Ureter (tissue), 1 donor: ENCODE measurements around the gene WNT16. TPM values are rescaled to one million over a fixed set of nuclear protein-coding genes. Genes with fewer than 3 reads are reported as not detected.

Experiments
- DNase-seq: peaks from one replicate; pipeline ENCODE4 v3.0.0-alpha.2; 2020; ENCODE audit warnings: low spot score
- total RNA-seq: library from RNA; stranded (reverse); gene quantifications from one replicate; pipeline ENCODE4 v1.2.4, GENCODE V29; 2023
- donor health status: DM: yes; HTN: yes; CAD: no.

WNT16 gene
- total RNA-seq, 1 donor from 2014 or later, result 0.10 TPM

DNA sequence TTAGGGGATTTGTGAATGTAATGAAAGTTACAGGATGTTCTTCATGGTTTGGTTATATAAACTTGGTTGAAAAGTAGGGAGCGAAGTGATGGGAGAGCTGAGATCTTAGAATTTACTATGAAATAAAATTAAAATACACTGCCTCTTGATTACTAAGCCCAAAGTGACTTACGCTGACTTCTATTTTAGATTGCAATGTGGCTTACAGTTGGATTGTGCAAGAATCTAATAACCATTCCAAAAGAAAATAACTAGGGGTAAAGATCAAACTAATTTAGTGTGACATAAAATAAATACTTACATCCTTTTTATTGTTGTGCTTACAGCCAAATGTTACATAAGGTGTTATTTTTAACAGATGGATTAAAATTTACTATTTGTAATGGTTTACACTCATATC, 15.3 kb downstream of the WNT16 start:
- no peak for DNase-seq

- DNase-seq, result no peak
Measured at GRCh38 chr7:121344497-121344896, 15.7 kb downstream of the WNT16 start.

DNA sequence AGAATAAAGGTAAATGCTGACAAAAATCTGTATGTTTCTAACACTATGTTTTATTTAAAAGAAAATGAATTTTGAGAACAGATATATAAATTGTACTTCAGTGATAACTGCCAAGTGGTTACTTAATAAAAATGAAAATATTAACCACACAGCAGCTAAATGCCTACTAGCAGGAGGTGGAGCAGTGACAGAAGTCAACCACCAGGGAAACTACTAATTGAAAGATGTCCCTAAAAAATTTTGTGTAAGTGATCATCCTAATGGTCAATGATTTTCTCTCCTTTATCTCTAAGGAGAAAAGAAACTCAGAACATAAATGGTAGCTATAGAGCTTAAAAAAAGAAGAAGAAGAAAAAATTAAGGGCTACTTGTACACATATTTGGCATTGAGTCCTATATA, 22.9 kb downstream of the WNT16 start:
- DNase-seq, result no peak

- DNase-seq, result no peak
Measured at GRCh38 chr7:121352323-121352722, 23.5 kb downstream of the WNT16 start.

GRCh38 chr7:121355574-121355973, 26.8 kb downstream of the WNT16 start:
- DNase-seq, result no peak

- no peak for DNase-seq
Measured at GRCh38 chr7:121360564-121360963, 31.8 kb downstream of the WNT16 start.

- DNase-seq, result no peak
Measured at GRCh38 chr7:121366852-121367431, 38.1 kb downstream of the WNT16 start.

- DNase-seq, result no peak
Measured at GRCh38 chr7:121369462-121369861, 40.7 kb downstream of the WNT16 start.

- DNase-seq, result no peak
Measured at GRCh38 chr7:121371367-121371766, 42.6 kb downstream of the WNT16 start.

- no peak for DNase-seq
Measured at GRCh38 chr7:121371883-121372282, 43.1 kb downstream of the WNT16 start.

- DNase-seq, result no peak
Measured at GRCh38 chr7:121372376-121373010, 43.7 kb downstream of the WNT16 start.

DNA sequence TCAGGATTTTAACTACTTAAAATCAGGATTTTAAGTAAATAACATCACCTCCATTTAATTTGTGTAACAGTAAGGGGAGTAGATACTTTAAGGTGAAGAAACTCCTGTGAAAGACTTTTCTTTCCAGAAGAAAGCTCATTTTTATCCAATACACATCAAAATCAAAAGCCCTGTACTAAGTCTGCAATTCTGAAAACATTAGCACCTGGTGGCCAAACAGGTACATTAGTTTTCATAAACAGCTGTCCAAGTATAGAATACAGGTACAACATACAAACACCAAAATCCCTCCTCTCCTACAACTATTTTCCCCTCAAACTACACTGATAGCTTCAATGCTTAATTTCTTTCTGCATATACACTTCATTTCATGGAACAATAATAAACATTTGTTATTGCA, 44.4 kb downstream of the WNT16 start:
- no peak for DNase-seq

GRCh38 chr7:121376979-121377378, 48.2 kb downstream of the WNT16 start:
- DNase-seq, result no peak

- DNase-seq, result no peak
Measured at GRCh38 chr7:121379930-121380329, 51.1 kb downstream of the WNT16 start.

DNA sequence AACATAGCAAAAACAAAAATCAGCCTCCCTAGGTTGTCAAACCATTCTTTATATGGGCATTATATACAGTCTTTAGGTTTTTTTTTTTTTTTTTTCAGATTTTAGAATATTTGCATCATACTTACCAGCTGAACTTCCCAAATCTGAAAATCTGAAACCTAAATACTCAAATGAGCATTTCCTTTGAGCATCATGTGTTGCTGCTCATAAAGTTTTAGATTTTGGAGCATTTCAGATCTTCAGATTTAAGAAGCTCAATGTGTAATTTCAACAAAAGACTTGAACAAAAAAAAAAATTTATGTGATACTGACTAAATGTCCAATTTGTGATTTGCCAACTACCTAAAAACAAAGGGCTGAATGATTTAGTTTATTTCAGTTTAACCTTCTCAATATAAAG, 53.7 kb downstream of the WNT16 start:
- DNase-seq, result no peak

DNA sequence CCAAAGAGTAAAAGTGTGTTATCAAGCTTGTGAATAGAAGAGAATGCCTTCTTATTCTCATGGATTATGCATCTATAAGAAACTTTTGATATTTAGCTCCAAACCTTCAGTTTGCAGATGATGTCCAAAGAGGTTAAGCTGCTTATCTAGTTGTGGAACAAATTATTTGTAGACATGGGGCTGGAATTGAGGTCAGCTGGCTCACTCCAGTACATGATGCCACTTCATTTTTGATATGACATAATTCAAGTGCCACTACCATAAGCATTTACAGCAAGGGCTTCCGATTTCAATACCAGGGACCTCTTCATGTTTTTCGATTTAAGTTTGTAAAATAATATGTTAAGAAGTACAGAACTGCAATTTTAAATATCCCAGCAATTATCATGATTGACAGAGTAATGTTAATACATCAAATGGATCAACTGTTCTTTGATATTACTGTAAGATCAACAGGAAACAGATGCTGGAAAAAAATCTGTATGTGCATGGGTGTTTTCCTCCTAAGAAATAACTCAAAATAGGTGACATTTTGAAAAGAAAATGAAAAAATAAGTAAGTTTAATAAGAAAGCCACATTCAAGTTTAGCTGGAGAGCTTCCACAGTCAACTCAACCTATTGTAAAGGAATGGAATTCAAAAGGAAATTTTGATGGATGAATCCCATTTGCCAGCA, 54.6 kb downstream of the WNT16 start:
- no peak for DNase-seq

- DNase-seq, result no peak
Measured at GRCh38 chr7:121384265-121384664, 55.5 kb downstream of the WNT16 start.

DNA sequence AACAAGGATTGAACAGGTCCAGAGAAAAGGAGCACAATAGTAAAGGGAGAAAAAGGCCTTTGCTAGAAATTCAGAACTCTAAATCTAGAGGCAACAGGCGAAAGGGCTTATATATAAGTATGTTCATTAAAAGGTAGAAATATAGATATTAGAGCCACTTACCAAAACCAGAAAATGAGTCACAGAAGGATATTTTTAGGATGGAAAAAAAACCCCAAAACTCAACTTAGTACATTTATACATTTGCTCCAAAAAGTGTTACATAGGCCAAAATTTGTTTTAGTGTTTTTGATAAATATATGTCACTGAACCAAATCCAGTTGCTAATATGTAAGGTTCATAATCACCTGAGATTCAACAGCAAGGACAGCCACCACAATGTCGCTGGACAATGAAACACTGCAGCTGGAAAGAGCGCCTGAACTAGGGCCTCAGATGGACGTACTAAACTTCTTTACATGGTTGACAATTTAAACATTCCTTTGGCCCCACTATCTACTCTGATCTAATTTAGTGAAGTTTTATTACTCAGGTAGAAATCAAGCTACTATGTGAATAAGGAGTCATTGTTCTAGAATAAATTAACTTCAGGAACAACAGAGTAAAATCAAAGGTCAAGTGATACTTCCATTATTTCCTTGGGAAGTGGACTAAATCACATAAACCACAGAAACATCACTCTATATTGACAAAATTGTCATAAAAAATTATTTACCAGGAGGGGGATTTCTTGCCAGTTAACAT, 56.4 kb downstream of the WNT16 start:
- no peak for DNase-seq

DNA sequence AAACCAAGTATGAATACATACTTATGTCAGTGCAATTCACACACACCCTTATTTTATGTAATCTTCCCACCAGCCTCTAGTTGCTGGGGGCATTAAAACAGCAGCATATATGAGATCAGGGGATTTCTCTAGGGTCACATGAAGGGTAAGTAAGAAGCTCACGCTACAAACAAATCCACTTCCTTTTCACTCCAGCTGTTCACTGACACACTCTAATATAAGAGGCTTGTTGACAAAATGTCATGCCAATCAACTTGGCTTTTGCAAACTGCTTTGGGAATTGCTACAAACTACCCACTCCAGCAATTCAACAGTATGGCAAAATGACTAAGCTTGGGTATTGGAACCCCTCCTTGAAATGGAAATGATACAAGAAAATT, 57.0 kb downstream of the WNT16 start:
- no peak for DNase-seq

DNA sequence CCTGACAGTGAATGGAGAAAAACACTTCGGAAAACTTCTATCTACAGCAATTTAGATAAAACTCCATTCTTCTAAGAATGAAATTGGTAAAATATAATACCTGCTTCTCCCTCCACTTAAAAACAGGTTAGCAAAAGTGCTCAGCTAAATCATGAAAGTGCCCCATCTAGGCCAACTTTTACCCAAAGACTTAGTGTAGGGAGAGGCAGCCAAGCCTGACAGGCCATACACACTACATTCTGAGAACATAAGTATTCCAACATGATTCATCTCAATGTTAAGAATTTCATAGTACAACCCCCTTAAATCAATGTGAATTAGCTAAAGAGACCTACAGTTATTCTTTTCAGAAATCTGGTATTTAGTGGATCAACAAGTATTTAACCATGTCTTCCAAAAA, 60.1 kb downstream of the WNT16 start:
- DNase-seq, result no peak

GRCh38 chr7:121390109-121390508, 61.3 kb downstream of the WNT16 start:
- DNase-seq, result no peak

GRCh38 chr7:121390617-121391016, 61.8 kb downstream of the WNT16 start:
- DNase-seq, result no peak
